Measurements from ENCODE around the gene ERCC6L2.

DNA sequence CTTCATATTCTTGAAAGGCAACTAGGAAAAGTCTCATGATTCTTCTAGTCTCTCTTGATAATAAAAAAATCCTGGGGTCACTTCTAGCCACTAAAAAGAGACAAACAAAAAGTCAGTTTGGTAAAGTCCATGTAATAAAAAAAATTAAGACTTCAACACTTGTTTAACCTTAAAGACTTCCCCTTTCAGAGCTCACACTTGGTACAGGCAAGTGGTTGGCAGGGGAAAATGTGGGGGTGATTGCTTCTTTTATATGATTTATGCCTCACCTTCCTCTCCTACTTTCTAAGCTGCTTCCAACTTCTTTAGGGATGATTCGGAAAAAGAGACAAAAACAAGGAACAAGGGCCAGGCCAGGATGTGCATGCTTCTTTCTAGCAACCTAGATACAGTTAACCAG lies 5.1 kb upstream of the ERCC6L2 start:
- TF ChIP-seq, protein P1, sequence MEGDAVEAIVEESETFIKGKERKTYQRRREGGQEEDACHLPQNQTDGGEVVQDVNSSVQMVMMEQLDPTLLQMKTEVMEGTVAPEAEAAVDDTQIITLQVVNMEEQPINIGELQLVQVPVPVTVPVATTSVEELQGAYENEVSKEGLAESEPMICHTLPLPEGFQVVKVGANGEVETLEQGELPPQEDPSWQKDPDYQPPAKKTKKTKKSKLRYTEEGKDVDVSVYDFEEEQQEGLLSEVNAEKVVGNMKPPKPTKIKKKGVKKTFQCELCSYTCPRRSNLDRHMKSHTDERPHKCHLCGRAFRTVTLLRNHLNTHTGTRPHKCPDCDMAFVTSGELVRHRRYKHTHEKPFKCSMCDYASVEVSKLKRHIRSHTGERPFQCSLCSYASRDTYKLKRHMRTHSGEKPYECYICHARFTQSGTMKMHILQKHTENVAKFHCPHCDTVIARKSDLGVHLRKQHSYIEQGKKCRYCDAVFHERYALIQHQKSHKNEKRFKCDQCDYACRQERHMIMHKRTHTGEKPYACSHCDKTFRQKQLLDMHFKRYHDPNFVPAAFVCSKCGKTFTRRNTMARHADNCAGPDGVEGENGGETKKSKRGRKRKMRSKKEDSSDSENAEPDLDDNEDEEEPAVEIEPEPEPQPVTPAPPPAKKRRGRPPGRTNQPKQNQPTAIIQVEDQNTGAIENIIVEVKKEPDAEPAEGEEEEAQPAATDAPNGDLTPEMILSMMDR (tag by site-specific recombination; IDR thresholded peaks at IDR 0.05), result no peak
- TF ChIP-seq ZNF747 (tag by site-specific recombination; IDR thresholded peaks at IDR 0.05) (no peak), KLF16 (tag by site-specific recombination; IDR thresholded peaks at IDR 0.05) (no peak), ZNF76 (tag by site-specific recombination; IDR thresholded peaks at IDR 0.05; ENCODE audit: borderline replicate concordance, low read depth) (no peak), ZBTB7A (tag by site-specific recombination; IDR thresholded peaks at IDR 0.05; ENCODE audit: low read depth) (no peak), FEZF1 (tag by site-specific recombination; IDR thresholded peaks at IDR 0.05) (no peak), ZNF560 (tag by site-specific recombination; IDR thresholded peaks at IDR 0.05; ENCODE audit: borderline replicate concordance) (no peak), ZNF140 (tag by site-specific recombination; IDR thresholded peaks at IDR 0.05) (no peak), MEIS1 (CRISPR knock-in tag; IDR thresholded peaks at IDR 0.05; ENCODE audit: borderline replicate concordance) (no peak)
- TF ChIP-seq, protein P2, sequence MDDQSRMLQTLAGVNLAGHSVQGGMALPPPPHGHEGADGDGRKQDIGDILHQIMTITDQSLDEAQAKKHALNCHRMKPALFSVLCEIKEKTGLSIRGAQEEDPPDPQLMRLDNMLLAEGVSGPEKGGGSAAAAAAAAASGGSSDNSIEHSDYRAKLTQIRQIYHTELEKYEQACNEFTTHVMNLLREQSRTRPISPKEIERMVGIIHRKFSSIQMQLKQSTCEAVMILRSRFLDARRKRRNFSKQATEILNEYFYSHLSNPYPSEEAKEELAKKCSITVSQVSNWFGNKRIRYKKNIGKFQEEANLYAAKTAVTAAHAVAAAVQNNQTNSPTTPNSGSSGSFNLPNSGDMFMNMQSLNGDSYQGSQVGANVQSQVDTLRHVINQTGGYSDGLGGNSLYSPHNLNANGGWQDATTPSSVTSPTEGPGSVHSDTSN (CRISPR knock-in tag; IDR thresholded peaks at IDR 0.05), result no peak
- TF ChIP-seq, protein P3, sequence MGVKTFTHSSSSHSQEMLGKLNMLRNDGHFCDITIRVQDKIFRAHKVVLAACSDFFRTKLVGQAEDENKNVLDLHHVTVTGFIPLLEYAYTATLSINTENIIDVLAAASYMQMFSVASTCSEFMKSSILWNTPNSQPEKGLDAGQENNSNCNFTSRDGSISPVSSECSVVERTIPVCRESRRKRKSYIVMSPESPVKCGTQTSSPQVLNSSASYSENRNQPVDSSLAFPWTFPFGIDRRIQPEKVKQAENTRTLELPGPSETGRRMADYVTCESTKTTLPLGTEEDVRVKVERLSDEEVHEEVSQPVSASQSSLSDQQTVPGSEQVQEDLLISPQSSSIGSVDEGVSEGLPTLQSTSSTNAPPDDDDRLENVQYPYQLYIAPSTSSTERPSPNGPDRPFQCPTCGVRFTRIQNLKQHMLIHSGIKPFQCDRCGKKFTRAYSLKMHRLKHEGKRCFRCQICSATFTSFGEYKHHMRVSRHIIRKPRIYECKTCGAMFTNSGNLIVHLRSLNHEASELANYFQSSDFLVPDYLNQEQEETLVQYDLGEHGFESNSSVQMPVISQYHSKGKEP (tag by site-specific recombination; IDR thresholded peaks at IDR 0.05), result no peak
- TF ChIP-seq, protein P4, sequence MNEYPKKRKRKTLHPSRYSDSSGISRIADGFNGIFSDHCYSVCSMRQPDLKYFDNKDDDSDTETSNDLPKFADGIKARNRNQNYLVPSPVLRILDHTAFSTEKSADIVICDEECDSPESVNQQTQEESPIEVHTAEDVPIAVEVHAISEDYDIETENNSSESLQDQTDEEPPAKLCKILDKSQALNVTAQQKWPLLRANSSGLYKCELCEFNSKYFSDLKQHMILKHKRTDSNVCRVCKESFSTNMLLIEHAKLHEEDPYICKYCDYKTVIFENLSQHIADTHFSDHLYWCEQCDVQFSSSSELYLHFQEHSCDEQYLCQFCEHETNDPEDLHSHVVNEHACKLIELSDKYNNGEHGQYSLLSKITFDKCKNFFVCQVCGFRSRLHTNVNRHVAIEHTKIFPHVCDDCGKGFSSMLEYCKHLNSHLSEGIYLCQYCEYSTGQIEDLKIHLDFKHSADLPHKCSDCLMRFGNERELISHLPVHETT (tag by site-specific recombination; IDR thresholded peaks at IDR 0.05), result no peak

All from HEK293 (cell line).